ENCODE results near the gene FIGNL2.

The FIGNL2 gene

DNA sequence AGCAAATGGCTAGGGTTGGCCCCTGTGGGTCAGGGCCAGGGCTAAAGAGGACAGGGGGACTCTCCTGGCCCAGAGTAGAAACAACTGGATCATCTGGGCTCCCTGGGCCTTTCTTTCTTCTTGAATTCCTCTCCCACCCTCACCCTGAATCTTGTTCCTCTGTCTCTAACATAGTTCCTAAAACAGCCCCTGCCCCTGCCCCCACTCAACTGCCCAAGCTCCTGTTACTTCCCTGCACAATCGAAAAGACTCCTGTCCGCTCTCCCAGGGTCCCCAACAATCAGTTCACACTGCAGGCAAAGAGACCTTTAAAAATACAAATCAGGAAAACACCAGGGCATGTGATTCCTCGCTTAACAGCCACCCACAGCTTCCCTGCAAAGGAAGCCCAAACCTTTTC lies 21.4 kb upstream of the FIGNL2 start:
- no peak for DNase-seq (ENCODE audit: low read depth)
- TF ChIP-seq, protein P1, sequence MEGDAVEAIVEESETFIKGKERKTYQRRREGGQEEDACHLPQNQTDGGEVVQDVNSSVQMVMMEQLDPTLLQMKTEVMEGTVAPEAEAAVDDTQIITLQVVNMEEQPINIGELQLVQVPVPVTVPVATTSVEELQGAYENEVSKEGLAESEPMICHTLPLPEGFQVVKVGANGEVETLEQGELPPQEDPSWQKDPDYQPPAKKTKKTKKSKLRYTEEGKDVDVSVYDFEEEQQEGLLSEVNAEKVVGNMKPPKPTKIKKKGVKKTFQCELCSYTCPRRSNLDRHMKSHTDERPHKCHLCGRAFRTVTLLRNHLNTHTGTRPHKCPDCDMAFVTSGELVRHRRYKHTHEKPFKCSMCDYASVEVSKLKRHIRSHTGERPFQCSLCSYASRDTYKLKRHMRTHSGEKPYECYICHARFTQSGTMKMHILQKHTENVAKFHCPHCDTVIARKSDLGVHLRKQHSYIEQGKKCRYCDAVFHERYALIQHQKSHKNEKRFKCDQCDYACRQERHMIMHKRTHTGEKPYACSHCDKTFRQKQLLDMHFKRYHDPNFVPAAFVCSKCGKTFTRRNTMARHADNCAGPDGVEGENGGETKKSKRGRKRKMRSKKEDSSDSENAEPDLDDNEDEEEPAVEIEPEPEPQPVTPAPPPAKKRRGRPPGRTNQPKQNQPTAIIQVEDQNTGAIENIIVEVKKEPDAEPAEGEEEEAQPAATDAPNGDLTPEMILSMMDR (IDR thresholded peaks at IDR 0.05; ENCODE audit: control insufficient read depth, insufficient read depth, low read depth, low read length, missing control alignments), result no peak
- no peak overlapping the region for H3K4me3 ChIP-seq (ENCODE audit: control insufficient read depth, low read depth, low read length)

DNA sequence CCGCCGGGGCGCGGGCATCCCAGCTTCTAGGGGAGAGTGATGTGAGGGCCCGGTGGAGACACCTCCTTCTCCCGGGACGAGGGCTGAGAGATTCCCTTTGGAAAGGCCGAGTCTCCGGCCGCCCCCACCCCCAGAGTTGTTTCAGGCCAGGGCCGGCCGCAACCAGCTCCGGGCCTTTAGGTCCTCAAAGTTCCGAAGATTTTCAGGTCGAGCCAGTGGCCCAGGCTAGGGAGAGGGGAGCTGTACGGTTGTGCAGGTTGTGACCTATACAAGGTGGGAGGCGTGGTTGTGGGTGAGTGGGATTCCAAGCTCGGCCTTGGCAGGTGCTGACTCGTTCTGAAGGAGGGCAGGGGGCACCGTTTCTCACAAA lies 21.0 kb upstream of the FIGNL2 start:
- DNase-seq (ENCODE audit: low read depth), result no peak
- peak overlapping the region; percentile 48 for H3K4me3 ChIP-seq (ENCODE audit: control insufficient read depth, low read depth, low read length)
- TF ChIP-seq, protein P1 (IDR thresholded peaks at IDR 0.05; ENCODE audit: control insufficient read depth, insufficient read depth, low read depth, low read length, missing control alignments), result no peak

DNA sequence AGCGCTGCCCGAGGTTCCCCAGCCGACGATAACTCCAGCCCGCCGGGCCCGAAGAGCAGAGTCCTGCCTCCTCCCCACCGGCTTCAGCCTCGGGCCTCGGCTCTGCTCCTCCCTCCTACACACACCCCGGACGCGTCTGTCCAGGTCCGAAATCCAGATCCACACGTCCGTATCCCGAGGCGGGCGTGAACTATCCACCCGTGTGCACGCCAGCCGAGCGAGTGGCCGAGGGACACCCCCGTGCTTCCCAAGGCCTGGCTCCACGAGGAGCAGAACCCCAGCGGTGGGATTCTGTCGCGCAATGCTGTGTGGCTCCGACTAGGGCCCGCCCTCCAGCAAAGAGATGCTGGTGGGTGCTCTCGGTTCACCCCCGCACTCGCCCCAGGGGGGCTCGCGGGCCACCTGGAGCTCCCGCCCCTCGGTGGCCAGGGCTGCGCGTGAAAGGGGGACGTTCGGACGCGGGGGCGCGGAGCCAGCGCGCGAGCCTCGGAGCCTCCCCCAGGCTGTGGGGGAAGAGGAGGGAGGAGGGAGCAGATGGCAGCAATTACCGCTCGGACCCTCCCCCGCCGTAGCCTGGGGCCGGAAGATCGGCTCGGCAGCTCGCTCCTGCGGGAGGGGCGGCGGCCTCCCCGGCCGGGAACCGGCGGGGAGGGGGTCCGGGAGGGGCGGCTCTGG lies 20.4 kb upstream of the FIGNL2 start:
- peak overlapping the region; percentile 48 for H3K4me3 ChIP-seq (ENCODE audit: control insufficient read depth, low read depth, low read length)
- no peak for DNase-seq (ENCODE audit: low read depth)
- TF ChIP-seq, protein P1 (IDR thresholded peaks at IDR 0.05; ENCODE audit: control insufficient read depth, insufficient read depth, low read depth, low read length, missing control alignments), result no peak

DNA sequence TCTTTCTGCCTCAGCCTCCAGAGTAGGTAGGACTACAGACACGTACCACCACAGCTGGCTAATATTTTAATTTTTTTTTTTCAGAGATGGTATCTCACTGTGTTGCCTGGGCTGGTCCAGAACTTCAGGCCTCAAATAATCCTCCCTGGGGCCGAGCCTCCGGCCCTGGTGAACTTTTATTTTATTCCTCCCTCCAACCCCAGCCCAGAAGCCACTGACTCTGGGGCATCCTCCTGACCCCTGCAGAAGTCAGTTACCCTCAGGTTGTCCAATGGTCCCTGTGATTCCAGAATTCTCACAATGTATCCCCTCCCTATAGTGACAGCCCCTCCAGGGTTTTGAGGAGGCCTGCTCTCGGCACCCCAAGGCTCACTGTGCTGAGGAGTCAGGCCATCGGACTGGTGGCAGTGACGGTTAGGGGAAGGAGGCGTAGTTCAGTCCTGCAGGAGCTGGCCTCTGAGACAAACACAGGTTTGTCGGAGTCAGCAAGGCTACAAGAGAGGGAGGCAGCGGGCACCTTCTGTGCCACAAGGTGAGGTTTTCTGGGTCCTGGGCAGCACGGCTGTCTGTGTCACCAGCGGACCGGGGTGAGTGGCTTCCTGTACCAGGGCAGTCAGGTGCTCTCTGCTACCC lies 19.4 kb upstream of the FIGNL2 start:
- DNase-seq (ENCODE audit: low read depth), result no peak
- TF ChIP-seq, protein P1 (IDR thresholded peaks at IDR 0.05; ENCODE audit: control insufficient read depth, insufficient read depth, low read depth, low read length, missing control alignments), result no peak
- H3K4me3 ChIP-seq (ENCODE audit: control insufficient read depth, low read depth, low read length), result no peak overlapping the region

DNA sequence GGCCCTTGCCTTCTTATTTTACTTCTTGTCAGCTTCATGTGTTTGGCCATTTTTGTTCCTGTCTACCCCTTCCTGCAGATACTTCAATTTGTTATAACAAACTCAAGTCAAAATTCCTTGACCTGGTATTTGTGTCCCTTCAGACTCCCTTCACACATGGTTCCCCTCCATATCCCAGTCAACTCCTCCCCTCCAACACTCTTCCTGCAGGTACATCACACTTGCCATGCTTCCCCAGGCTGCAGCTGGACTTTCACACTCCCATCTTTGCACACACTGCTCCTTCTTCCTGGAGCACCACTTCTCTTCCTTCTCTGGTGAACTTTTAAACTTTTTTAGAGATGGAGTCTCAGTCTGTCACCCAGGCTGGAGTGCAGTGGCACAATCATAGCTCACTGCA lies 18.9 kb upstream of the FIGNL2 start:
- no peak for DNase-seq (ENCODE audit: low read depth)
- no peak overlapping the region for H3K4me3 ChIP-seq (ENCODE audit: control insufficient read depth, low read depth, low read length)
- TF ChIP-seq, protein P1 (IDR thresholded peaks at IDR 0.05; ENCODE audit: control insufficient read depth, insufficient read depth, low read depth, low read length, missing control alignments), result no peak

DNA sequence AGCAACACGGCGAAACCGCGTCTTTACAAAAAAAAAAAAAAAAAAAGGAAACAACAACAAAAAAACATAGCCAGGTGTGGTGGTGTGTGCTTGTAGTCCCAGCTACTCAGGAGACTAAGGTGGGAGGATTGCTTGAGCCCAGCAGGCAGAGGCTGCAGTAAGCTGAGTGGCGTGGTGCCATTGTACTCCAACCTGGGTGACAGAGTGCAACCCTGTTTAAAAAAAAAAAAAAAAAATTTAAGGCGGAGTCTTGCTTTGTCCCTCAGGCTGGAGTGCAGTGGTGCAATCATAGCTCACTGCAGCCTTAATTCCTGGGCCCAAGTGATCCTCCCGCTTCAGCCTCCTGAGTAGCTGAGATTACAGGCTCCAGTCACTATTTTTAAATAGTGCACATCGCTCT lies 18.2 kb upstream of the FIGNL2 start:
- no peak overlapping the region for H3K4me3 ChIP-seq (ENCODE audit: control insufficient read depth, low read depth, low read length)
- TF ChIP-seq, protein P1 (IDR thresholded peaks at IDR 0.05; ENCODE audit: control insufficient read depth, insufficient read depth, low read depth, low read length, missing control alignments), result no peak
- no peak for DNase-seq (ENCODE audit: low read depth)

All from AG09309 (cell line).